SK-N-SH treated with all-trans-retinoic acid at 6 μM for 48 hours (cell line): ENCODE results near the gene USP54.

Experiments used
- CSDC2 ChIP-seq: fragments of 250-450 bp; sonication (Bioruptor Pico); IDR thresholded peaks from 2 replicates; pipeline ENCODE4 v1.5.0; 2020; ENCODE audit warnings: mild to moderate bottlenecking, moderate library complexity
- GLIS3 ChIP-seq: fragments of 250-450 bp; sonication (Bioruptor Pico); IDR thresholded peaks from 2 replicates; pipeline ENCODE4 v1.5.0; 2020; ENCODE audit warnings: mild to moderate bottlenecking, moderate library complexity
- OSR1 ChIP-seq: fragments of 250-450 bp; sonication (Bioruptor Pico); IDR thresholded peaks from 2 replicates; pipeline ENCODE4 v1.8.0; 2022; ENCODE audit warnings: moderate library complexity, mild to moderate bottlenecking, inconsistent platforms
- RARB ChIP-seq: fragments of 250-450 bp; sonication (Bioruptor Pico); IDR thresholded peaks from 2 replicates; pipeline ENCODE4 v1.8.0; 2021; ENCODE audit warnings: mild to moderate bottlenecking, moderate library complexity
- SNAI2 ChIP-seq: fragments of 250-450 bp; sonication (Bioruptor Pico); IDR thresholded peaks from 2 replicates; pipeline ENCODE4 v1.5.0; 2020; ENCODE audit warnings: mild to moderate bottlenecking, moderate library complexity
- TCF4 ChIP-seq: fragments of 250-450 bp; sonication (Bioruptor Pico); IDR thresholded peaks from 2 replicates; pipeline ENCODE4 v1.8.0; 2021; ENCODE audit warnings: mild to moderate bottlenecking, moderate library complexity, borderline replicate concordance
- TOX ChIP-seq: fragments of 250-450 bp; sonication (Bioruptor Pico); IDR thresholded peaks from 2 replicates; pipeline ENCODE4 v1.8.0; 2021; ENCODE audit warnings: mild to moderate bottlenecking, moderate library complexity, borderline replicate concordance
- ZC3H10 ChIP-seq: fragments of 250-450 bp; sonication (Bioruptor Pico); IDR thresholded peaks from 2 replicates; pipeline ENCODE4 v1.5.1; 2021; ENCODE audit warnings: mild to moderate bottlenecking, moderate library complexity
- ZFP30 ChIP-seq: fragments of 450-650 bp; formaldehyde crosslinking; IDR thresholded peaks from 2 replicates; pipeline ENCODE4 v1.5.0; 2022; ENCODE audit warnings: mild to moderate bottlenecking, moderate library complexity
- ZNF70 ChIP-seq: fragments of 450-650 bp; formaldehyde crosslinking; IDR thresholded peaks from 2 replicates; pipeline ENCODE4 v1.5.0; 2020; ENCODE audit warnings: mild to moderate bottlenecking, moderate library complexity
- TF ChIP-seq, protein P1 (sequence below): fragments of 250-450 bp; sonication (Bioruptor Pico); IDR thresholded peaks from 2 replicates; pipeline ENCODE4 v1.5.0; 2020; ENCODE audit warnings: mild to moderate bottlenecking, moderate library complexity
- TF ChIP-seq, protein P2 (sequence below): fragments of 250-450 bp; sonication (Bioruptor Pico); IDR thresholded peaks from 2 replicates; pipeline ENCODE4 v1.8.0; 2020; ENCODE audit warnings: mild to moderate bottlenecking, moderate library complexity, borderline replicate concordance

DNA sequence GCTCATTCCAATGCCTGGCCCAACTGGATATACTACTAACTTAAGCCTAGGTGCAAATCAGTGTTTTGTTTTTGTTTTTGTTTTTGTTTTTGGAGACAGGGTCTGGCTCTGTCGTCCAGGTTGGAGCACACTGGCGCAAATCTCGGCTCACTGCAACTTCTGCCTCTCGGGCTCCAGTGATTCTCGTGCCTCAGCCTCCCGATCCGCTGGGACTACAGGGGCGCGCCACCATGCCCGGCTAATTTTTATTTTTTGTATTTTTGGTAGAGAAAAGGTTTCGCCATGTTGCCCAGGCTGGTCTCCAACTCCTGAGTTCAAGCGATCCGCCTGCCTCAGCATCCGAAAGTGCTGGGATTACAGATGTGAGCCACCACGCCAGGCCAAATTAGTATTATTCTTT, 96.9 kb downstream of the USP54 start:
- TF ChIP-seq ZNF70: no peak
- no peak for TF ChIP-seq OSR1
- TF ChIP-seq ZC3H10 (CRISPR knock-in tag): no peak
- no peak for TF ChIP-seq TCF4 (CRISPR knock-in tag)
- TF ChIP-seq GLIS3 (CRISPR knock-in tag): no peak
- no peak for TF ChIP-seq CSDC2 (CRISPR knock-in tag)
- TF ChIP-seq, protein P1, sequence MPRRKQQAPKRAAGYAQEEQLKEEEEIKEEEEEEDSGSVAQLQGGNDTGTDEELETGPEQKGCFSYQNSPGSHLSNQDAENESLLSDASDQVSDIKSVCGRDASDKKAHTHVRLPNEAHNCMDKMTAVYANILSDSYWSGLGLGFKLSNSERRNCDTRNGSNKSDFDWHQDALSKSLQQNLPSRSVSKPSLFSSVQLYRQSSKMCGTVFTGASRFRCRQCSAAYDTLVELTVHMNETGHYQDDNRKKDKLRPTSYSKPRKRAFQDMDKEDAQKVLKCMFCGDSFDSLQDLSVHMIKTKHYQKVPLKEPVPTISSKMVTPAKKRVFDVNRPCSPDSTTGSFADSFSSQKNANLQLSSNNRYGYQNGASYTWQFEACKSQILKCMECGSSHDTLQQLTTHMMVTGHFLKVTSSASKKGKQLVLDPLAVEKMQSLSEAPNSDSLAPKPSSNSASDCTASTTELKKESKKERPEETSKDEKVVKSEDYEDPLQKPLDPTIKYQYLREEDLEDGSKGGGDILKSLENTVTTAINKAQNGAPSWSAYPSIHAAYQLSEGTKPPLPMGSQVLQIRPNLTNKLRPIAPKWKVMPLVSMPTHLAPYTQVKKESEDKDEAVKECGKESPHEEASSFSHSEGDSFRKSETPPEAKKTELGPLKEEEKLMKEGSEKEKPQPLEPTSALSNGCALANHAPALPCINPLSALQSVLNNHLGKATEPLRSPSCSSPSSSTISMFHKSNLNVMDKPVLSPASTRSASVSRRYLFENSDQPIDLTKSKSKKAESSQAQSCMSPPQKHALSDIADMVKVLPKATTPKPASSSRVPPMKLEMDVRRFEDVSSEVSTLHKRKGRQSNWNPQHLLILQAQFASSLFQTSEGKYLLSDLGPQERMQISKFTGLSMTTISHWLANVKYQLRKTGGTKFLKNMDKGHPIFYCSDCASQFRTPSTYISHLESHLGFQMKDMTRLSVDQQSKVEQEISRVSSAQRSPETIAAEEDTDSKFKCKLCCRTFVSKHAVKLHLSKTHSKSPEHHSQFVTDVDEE (CRISPR knock-in tag): no peak
- TF ChIP-seq TOX (CRISPR knock-in tag): no peak
- TF ChIP-seq SNAI2 (CRISPR knock-in tag): no peak
- TF ChIP-seq, protein P2, sequence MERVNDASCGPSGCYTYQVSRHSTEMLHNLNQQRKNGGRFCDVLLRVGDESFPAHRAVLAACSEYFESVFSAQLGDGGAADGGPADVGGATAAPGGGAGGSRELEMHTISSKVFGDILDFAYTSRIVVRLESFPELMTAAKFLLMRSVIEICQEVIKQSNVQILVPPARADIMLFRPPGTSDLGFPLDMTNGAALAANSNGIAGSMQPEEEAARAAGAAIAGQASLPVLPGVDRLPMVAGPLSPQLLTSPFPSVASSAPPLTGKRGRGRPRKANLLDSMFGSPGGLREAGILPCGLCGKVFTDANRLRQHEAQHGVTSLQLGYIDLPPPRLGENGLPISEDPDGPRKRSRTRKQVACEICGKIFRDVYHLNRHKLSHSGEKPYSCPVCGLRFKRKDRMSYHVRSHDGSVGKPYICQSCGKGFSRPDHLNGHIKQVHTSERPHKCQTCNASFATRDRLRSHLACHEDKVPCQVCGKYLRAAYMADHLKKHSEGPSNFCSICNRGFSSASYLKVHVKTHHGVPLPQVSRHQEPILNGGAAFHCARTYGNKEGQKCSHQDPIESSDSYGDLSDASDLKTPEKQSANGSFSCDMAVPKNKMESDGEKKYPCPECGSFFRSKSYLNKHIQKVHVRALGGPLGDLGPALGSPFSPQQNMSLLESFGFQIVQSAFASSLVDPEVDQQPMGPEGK (CRISPR knock-in tag): no peak
- TF ChIP-seq RARB (CRISPR knock-in tag): no peak
- TF ChIP-seq ZFP30 (CRISPR knock-in tag): no peak
